H1 (cell line): ENCODE data around the gene ZBTB20. TPM values are rescaled to one million over a fixed set of nuclear protein-coding genes. Genes with fewer than 3 reads are reported as not detected.

Source experiments
- CTCF ChIA-PET: fragments of 300-600 bp; sonication (Branson Sonifier 250); formaldehyde crosslinking; loops from one replicate; lab custom pipeline; 2021; ENCODE audit not compliant: partially characterized antibody; lab: Charles Lee
- POLR2A ChIA-PET: fragments of 300-600 bp; sonication (Branson Sonifier 250); formaldehyde crosslinking; loops from one replicate; lab custom pipeline; 2021; ENCODE audit warnings: inconsistent platforms; ENCODE audit not compliant: partially characterized antibody; lab: Charles Lee
- DNase-seq, 2 experiments: peaks; one replicate each; pipeline versions ENCODE4 v3.0.0 to v3.0.0-alpha.2; 2010 to 2022; ENCODE audit warnings: low spot score in 2 of 2, low read depth in 1 of 2, mixed read lengths in 1 of 2
- FAIRE-seq: peaks from 2 replicates; lab custom pipeline; 2011; peaks lifted over from hg19 to GRCh38; lab: Jason Lieb, UNC
- H2AFZ ChIP-seq: 2 replicates; pipeline ENCODE4 v1.8.1; 2012; ENCODE audit warnings: low read length, inconsistent platforms
- H2AK5ac ChIP-seq: 2 replicates; pipeline ENCODE4 v1.6.1; 2013; ENCODE audit warnings: low read depth, low read length
- H2BK120ac ChIP-seq: replicated peaks from 2 replicates; pipeline ENCODE3; 2013; ENCODE audit warnings: low read depth, low read length, inconsistent platforms
- H2BK12ac ChIP-seq: 2 replicates; pipeline ENCODE4 v1.6.1; 2013; ENCODE audit warnings: low read depth, low read length
- H2BK15ac ChIP-seq: 2 replicates; pipeline ENCODE4 v1.6.1; 2013; ENCODE audit warnings: low read length
- H2BK20ac ChIP-seq: 2 replicates; pipeline ENCODE4 v1.6.1; 2013; ENCODE audit warnings: low read length
- H2BK5ac ChIP-seq: 2 replicates; pipeline ENCODE4 v1.6.1; 2013; ENCODE audit warnings: low read depth, low read length
- H3K14ac ChIP-seq: 2 replicates; pipeline ENCODE4 v1.6.1; 2013; ENCODE audit warnings: inconsistent platforms; ENCODE audit not compliant: insufficient read length
- H3K18ac ChIP-seq: 2 replicates; pipeline ENCODE4 v1.6.1; 2013; ENCODE audit warnings: low read length; ENCODE audit errors: extremely low read depth
- H3K23ac ChIP-seq: 2 replicates; pipeline ENCODE4 v1.6.1; 2013; ENCODE audit warnings: inconsistent platforms; ENCODE audit not compliant: insufficient read length
- H3K23me2 ChIP-seq: 2 replicates; pipeline ENCODE4 v1.6.1; 2013; ENCODE audit warnings: low read depth, low read length
- H3K27ac ChIP-seq: 2 replicates; pipeline ENCODE4 v1.6.1; 2011; ENCODE audit warnings: low read depth, low read length, inconsistent platforms
- H3K27me3 ChIP-seq, 4 experiments: replicated peaks in 1 of 4; 1 replicate in 1 of 4; 2 replicates in 3 of 4; pipeline versions ENCODE4 v1.6.1 to v1.8.1; 2011 to 2013; ENCODE audit warnings: low read length in 3 of 4, mild to moderate bottlenecking in 3 of 4, inconsistent platforms in 2 of 4, mixed read lengths in 2 of 4, moderate library complexity in 1 of 4; ENCODE audit not compliant: control insufficient read depth in 3 of 4, insufficient read depth in 3 of 4; ENCODE audit errors: extremely low read depth in 1 of 4
- H3K36me3 ChIP-seq, 4 experiments: 2 replicates each; pipeline versions ENCODE4 v1.6.1 to v1.8.1; 2011 to 2013; ENCODE audit warnings: mild to moderate bottlenecking in 4 of 4, low read length in 3 of 4, moderate library complexity in 2 of 4, control low read depth in 1 of 4, inconsistent platforms in 1 of 4; ENCODE audit not compliant: insufficient read depth in 4 of 4, control insufficient read depth in 2 of 4
- H3K4ac ChIP-seq: replicated peaks from 2 replicates; pipeline ENCODE3; 2013; ENCODE audit warnings: low read length, low read depth, mixed read lengths, inconsistent platforms; ENCODE audit not compliant: insufficient read length
- H3K4me1 ChIP-seq, 4 experiments: replicated peaks in 1 of 4; 1 replicate in 1 of 4; 2 replicates in 3 of 4; pipeline versions ENCODE4 v1.6.1 to v1.8.1; 2011 to 2013; ENCODE audit warnings: low read length in 3 of 4, inconsistent platforms in 2 of 4, mixed read lengths in 1 of 4; ENCODE audit not compliant: insufficient read depth in 4 of 4, control insufficient read depth in 3 of 4
- H3K4me2 ChIP-seq, 2 experiments: 2 replicates each; pipeline versions ENCODE4 v1.6.1 to v1.8.1; 2011 to 2013; ENCODE audit warnings: low read depth in 2 of 2, low read length in 2 of 2, control low read depth in 1 of 2, inconsistent platforms in 1 of 2, mild to moderate bottlenecking in 1 of 2; ENCODE audit not compliant: insufficient read depth in 1 of 2
- H3K4me3 ChIP-seq, 4 experiments: fragments of 200-600, 300-600 bp in 1 of 4; sonication (generic), shearing (Covaris generic), sonication (Bioruptor Twin) in 1 of 4; 2 replicates each; pipeline versions ENCODE4 v1.5.1 to v1.8.1; 2011 to 2016; ENCODE audit warnings: low read length in 4 of 4, low read depth in 3 of 4, control low read depth in 2 of 4, inconsistent platforms in 2 of 4, mild to moderate bottlenecking in 2 of 4, mixed read lengths in 1 of 4, moderate library complexity in 1 of 4; ENCODE audit not compliant: insufficient read depth in 2 of 4; ENCODE audit errors: extremely low read depth in 1 of 4
- H3K56ac ChIP-seq: replicated peaks from 2 replicates; pipeline ENCODE3; 2013; ENCODE audit warnings: low read depth, mild to moderate bottlenecking, mixed read lengths, low read length, inconsistent platforms; ENCODE audit not compliant: insufficient read length
- H3K79me1 ChIP-seq: 2 replicates; pipeline ENCODE4 v1.6.1; 2013; ENCODE audit warnings: low read depth, low read length, control low read depth
- H3K79me2 ChIP-seq, 2 experiments: 2 replicates each; pipeline versions ENCODE4 v1.6.1 to v1.8.1; 2012 to 2013; ENCODE audit warnings: low read length in 2 of 2, mild to moderate bottlenecking in 2 of 2, inconsistent platforms in 1 of 2; ENCODE audit not compliant: insufficient read depth in 2 of 2, control insufficient read depth in 1 of 2
- H3K9ac ChIP-seq, 4 experiments: replicated peaks in 1 of 4; 1 replicate in 1 of 4; 2 replicates in 3 of 4; pipeline versions ENCODE4 v1.6.1 to v1.8.1; 2011 to 2013; ENCODE audit warnings: low read depth in 3 of 4, low read length in 3 of 4, control low read depth in 2 of 4, mild to moderate bottlenecking in 2 of 4, moderate library complexity in 2 of 4, inconsistent platforms in 1 of 4; ENCODE audit errors: extremely low read depth in 1 of 4
- H3K9me3 ChIP-seq, 2 experiments: 2 replicates each; pipeline versions ENCODE4 v1.6.1 to v1.8.1; 2012 to 2013; ENCODE audit warnings: mild to moderate bottlenecking in 2 of 2, moderate library complexity in 2 of 2, control low read depth in 1 of 2, inconsistent platforms in 1 of 2, low read depth in 1 of 2, low read length in 1 of 2, mixed read lengths in 1 of 2; ENCODE audit not compliant: insufficient read depth in 2 of 2
- H4K20me1 ChIP-seq, 2 experiments: replicated peaks in 1 of 2; 2 replicates each; pipeline versions ENCODE3 to v1.8.1; 2011 to 2013; ENCODE audit warnings: inconsistent platforms in 2 of 2, low read length in 2 of 2, mild to moderate bottlenecking in 1 of 2; ENCODE audit not compliant: insufficient read depth in 2 of 2, control insufficient read depth in 1 of 2
- H4K5ac ChIP-seq: 2 replicates; pipeline ENCODE4 v1.6.1; 2013; ENCODE audit warnings: low read length, low read depth, mixed read lengths, inconsistent platforms; ENCODE audit not compliant: insufficient read length
- H4K8ac ChIP-seq: 2 replicates; pipeline ENCODE4 v1.8.0; 2013; ENCODE audit warnings: mild to moderate bottlenecking, moderate library complexity, low read length, inconsistent platforms; ENCODE audit not compliant: insufficient read depth; ENCODE audit errors: extremely low read depth
- H4K91ac ChIP-seq: replicated peaks from 2 replicates; pipeline ENCODE3; 2013; ENCODE audit warnings: low read length, mixed read lengths, inconsistent platforms; ENCODE audit not compliant: insufficient read length
- CBX5 ChIP-seq: fragments of 300-800, 300-1000 bp; sonication (generic); IDR thresholded peaks from 2 replicates; pipeline ENCODE4 v1.7.1; 2016; ENCODE audit warnings: antibody characterized with exemption, low read length, low read depth
- TBP ChIP-seq: IDR thresholded peaks from 2 replicates; pipeline ENCODE4 v1.6.1; 2011; ENCODE audit warnings: low read depth, low read length, improper control_type of control experiment
- WGBS, 2 experiments: shearing (Covaris generic) in 1 of 2; methylation state at CpG; one replicate each; pipeline versions ENCODE4 v1.1.6 to v1.1.7; 2013 to 2015; ENCODE audit warnings: low lambda C conversion rate in 2 of 2, mixed read lengths in 2 of 2, inconsistent platforms in 1 of 2, low coverage in 1 of 2, missing lambda C conversion rate in 1 of 2; ENCODE audit not compliant: insufficient replicate concordance in 2 of 2, insufficient coverage in 1 of 2, insufficient read length in 1 of 2; ENCODE audit errors: extremely low coverage in 1 of 2, missing lambda C conversion rate in 1 of 2; 5-methylcytosine and 5-hydroxymethylcytosine counted together
- polyA plus RNA-seq, 7 experiments: library from polyadenylated mRNA; depleted of rRNA in 3 of 7; stranded (reverse) in 5 of 7; unstranded in 2 of 7; fragments of >200 nt in 5 of 7; fragments of 200-250 nt in 2 of 7; gene quantifications; 1 replicate in 5 of 7; 2 replicates in 1 of 7; 4 replicates in 1 of 7; pipeline versions ENCODE4 v1.2.1 to v1.2.3, GENCODE V29; 2011 to 2013; ENCODE audit warnings: missing spikeins in 2 of 7, mixed read lengths in 2 of 7
- total RNA-seq: library from RNA; stranded (reverse); fragmentation: NEBNext Ultra II Directional; extraction: Animal tissue kit (Norgen Biotek cat#: 25700); gene quantifications from 2 replicates; pipeline ENCODE4 v1.2.1, GENCODE V29; 2021

Gene ZBTB20
- total and polyA plus RNA-seq, 2 of the 8 experiments (the other 6 are each of a cell fraction or from before 2014, with no cell fraction given): 0.35 to 1.3 TPM

- H3K14ac ChIP-seq: no peak overlapping the region
- no peaks in the 10 kb centered on the region for H4K20me1 ChIP-seq
- H3K56ac ChIP-seq: no peak overlapping the region
- no peak overlapping the region for H2AK5ac ChIP-seq
- no peak overlapping the region for H4K5ac ChIP-seq
- no peak overlapping the region for H3K18ac ChIP-seq
- peaks cover 0 to 3% (median 0%) of the 10 kb centered on the region in 4 experiments; a peak in 1 of 8 replicates for H3K36me3 ChIP-seq
- H3K4ac ChIP-seq: no peak overlapping the region
- 90% methylated on average over 9 of the region's 9 CpGs; no CpG with 5 or more reads in 1 of the 2 experiments for WGBS, 2 experiments
- no peak overlapping the region for H2BK20ac ChIP-seq
- H3K4me3 ChIP-seq: no peak overlapping the region
- no peaks in the 10 kb centered on the region for H3K23me2 ChIP-seq
- FAIRE-seq: no peak
- no peak overlapping the region for H2BK120ac ChIP-seq
- no peaks in the 10 kb centered on the region for H3K27me3 ChIP-seq
- H3K4me2 ChIP-seq: no peak overlapping the region
- H4K91ac ChIP-seq: no peak overlapping the region
- no peak overlapping the region for H2AFZ ChIP-seq
- ChIA-PET CTCF (interaction anchor here (0.6 to 4.9 kb wide), 8 partner anchors 7 to 85 kb away, joined by 3 to 34 read pairs (median 4); no protein-coding TSS in a partner anchor), POLR2A (interaction anchor here (0.6 kb wide), 1 partner anchor 122 kb away, joined by 3 read pairs; no protein-coding TSS in a partner anchor)
- H2BK5ac ChIP-seq: no peak overlapping the region
- no peaks in the 10 kb centered on the region; a peak in 1 of 4 replicates for H3K9me3 ChIP-seq
- no peaks in the 10 kb centered on the region for H3K79me2 ChIP-seq
- H3K4me1 ChIP-seq: peaks cover 0 to 7% (median 3%) of the 10 kb centered on the region in 4 experiments; a peak in 2 of 7 replicates
- H3K9ac ChIP-seq: no peak overlapping the region
- no peak overlapping the region for H3K23ac ChIP-seq
- no peak overlapping the region for H2BK15ac ChIP-seq
- no peaks in the 10 kb centered on the region for H3K79me1 ChIP-seq
- H4K8ac ChIP-seq: no peak overlapping the region
- H3K27ac ChIP-seq: no peak overlapping the region
- no peak overlapping the region for H2BK12ac ChIP-seq
- DNase-seq: no peak
- no peak for TF ChIP-seq CBX5
- no peak for TF ChIP-seq TBP
Measured at GRCh38 chr3:114375608-114376421, 771.3 kb downstream of the ZBTB20 start.
